ENCODE data around the gene GPC6.

Gene GPC6

GRCh38 chr13:94145966-94146365 is 919.4 kb downstream of the GPC6 start:
- no peak for DNase-seq

GRCh38 chr13:94153586-94153985 is 927.0 kb downstream of the GPC6 start:
- no peak for DNase-seq

GRCh38 chr13:94154367-94154766 is 927.8 kb downstream of the GPC6 start:
- DNase-seq = no peak

- DNase-seq = no peak
These were observed 931.2 kb downstream of the GPC6 start for GRCh38 chr13:94157705-94158218.

- no peak for DNase-seq
These were observed 934.3 kb downstream of the GPC6 start for GRCh38 chr13:94160875-94161274.

GRCh38 chr13:94162289-94162688 is 935.7 kb downstream of the GPC6 start:
- no peak for DNase-seq

- DNase-seq = no peak
These were observed 936.9 kb downstream of the GPC6 start for GRCh38 chr13:94163535-94163934.

- DNase-seq = no peak
These were observed 942.3 kb downstream of the GPC6 start for GRCh38 chr13:94168783-94169453.

GRCh38 chr13:94169454-94170144 is 943.0 kb downstream of the GPC6 start:
- no peak for DNase-seq

GRCh38 chr13:94170145-94170571 is 943.6 kb downstream of the GPC6 start:
- DNase-seq = no peak

- no peak for DNase-seq
These were observed 945.8 kb downstream of the GPC6 start for GRCh38 chr13:94172416-94172815.

GRCh38 chr13:94173312-94173854 is 946.8 kb downstream of the GPC6 start:
- DNase-seq = no peak

- no peak for DNase-seq
These were observed 947.4 kb downstream of the GPC6 start for GRCh38 chr13:94174009-94174408.

GRCh38 chr13:94175076-94175475 is 948.5 kb downstream of the GPC6 start:
- DNase-seq = no peak

- DNase-seq = no peak
These were observed 950.0 kb downstream of the GPC6 start for GRCh38 chr13:94176561-94176960.

- DNase-seq = no peak
These were observed 950.4 kb downstream of the GPC6 start for GRCh38 chr13:94177041-94177440.

GRCh38 chr13:94178625-94179244 is 952.1 kb downstream of the GPC6 start:
- DNase-seq = no peak

- DNase-seq = no peak
These were observed 955.0 kb downstream of the GPC6 start for GRCh38 chr13:94181461-94182107.

- no peak for DNase-seq
These were observed 955.7 kb downstream of the GPC6 start for GRCh38 chr13:94182185-94182761.

- no peak for DNase-seq
These were observed 959.9 kb downstream of the GPC6 start for GRCh38 chr13:94186470-94186869.

GRCh38 chr13:94188201-94188854 is 961.7 kb downstream of the GPC6 start:
- no peak for DNase-seq

GRCh38 chr13:94192431-94192975 is 965.9 kb downstream of the GPC6 start:
- DNase-seq = peak; percentile 4

All from NCI-H2171 treated with DMSO at 0.1 percent for 48 hours (cell line).